H9 (cell line): ENCODE results near the gene MZF1. TPM values are rescaled to one million over a fixed set of nuclear protein-coding genes. Genes with fewer than 3 reads are reported as not detected.
A peak's percentile ranks its signal among the peaks of the same experiment; 100 is the strongest.

Experiments
- DNase-seq: peaks from one replicate; pipeline ENCODE4 v3.0.0-alpha.2; 2017
- H2AFZ ChIP-seq: one replicate; pipeline ENCODE4 v1.6.1; 2013; ENCODE audit warnings: mild to moderate bottlenecking, low read length, control low read depth, moderate library complexity
- H2AK5ac ChIP-seq: 2 replicates; pipeline ENCODE4 v1.6.1; 2013; ENCODE audit warnings: low read length, control low read depth, mixed read lengths; ENCODE audit not compliant: insufficient read length
- H2BK120ac ChIP-seq: one replicate; pipeline ENCODE4 v1.6.1; 2013; ENCODE audit warnings: low read depth, mild to moderate bottlenecking, low read length, control low read depth, inconsistent platforms; ENCODE audit not compliant: poor library complexity, severe bottlenecking
- H2BK12ac ChIP-seq: 2 replicates; pipeline ENCODE4 v1.6.1; 2013; ENCODE audit warnings: low read length, control low read depth, mixed read lengths, low read depth; ENCODE audit not compliant: insufficient read length
- H2BK15ac ChIP-seq: 2 replicates; pipeline ENCODE4 v1.6.1; 2013; ENCODE audit warnings: low read depth, low read length, control low read depth
- H2BK20ac ChIP-seq: one replicate; pipeline ENCODE4 v1.6.1; 2013; ENCODE audit warnings: low read depth, mild to moderate bottlenecking, low read length, control low read depth, inconsistent platforms; ENCODE audit not compliant: poor library complexity, severe bottlenecking
- H2BK5ac ChIP-seq: 2 replicates; pipeline ENCODE4 v1.6.1; 2013; ENCODE audit warnings: low read length, control low read depth, mixed read lengths; ENCODE audit not compliant: insufficient read length
- H3K14ac ChIP-seq: 2 replicates; pipeline ENCODE4 v1.6.1; 2013; ENCODE audit warnings: low read length, control low read depth; ENCODE audit not compliant: insufficient read depth
- H3K18ac ChIP-seq: 2 replicates; pipeline ENCODE4 v1.6.1; 2013; ENCODE audit warnings: low read depth, mild to moderate bottlenecking, mixed read lengths, low read length, control low read depth; ENCODE audit not compliant: insufficient read length
- H3K23ac ChIP-seq: 2 replicates; pipeline ENCODE4 v1.6.1; 2013; ENCODE audit warnings: low read length, control low read depth, mixed read lengths, low read depth; ENCODE audit not compliant: insufficient read length
- H3K23me2 ChIP-seq: 2 replicates; pipeline ENCODE4 v1.6.1; 2013; ENCODE audit warnings: low read depth, mild to moderate bottlenecking, mixed read lengths, low read length, control low read depth; ENCODE audit not compliant: insufficient read length, poor library complexity, severe bottlenecking
- H3K27ac ChIP-seq: 2 replicates; pipeline ENCODE4 v1.5.1; 2013; ENCODE audit warnings: low read length, control low read depth, mixed read lengths, low read depth; ENCODE audit not compliant: insufficient read length
- H3K27me3 ChIP-seq: 2 replicates; pipeline ENCODE4 v1.6.1; 2013; ENCODE audit warnings: low read length, control low read depth, inconsistent platforms; ENCODE audit not compliant: insufficient read depth
- H3K4ac ChIP-seq: 2 replicates; pipeline ENCODE4 v1.6.1; 2013; ENCODE audit warnings: low read depth, mild to moderate bottlenecking, control low read depth, inconsistent platforms, low read length, moderate library complexity
- H3K4me1 ChIP-seq: 2 replicates; pipeline ENCODE4 v1.6.1; 2013; ENCODE audit warnings: low read length, control low read depth, inconsistent platforms; ENCODE audit not compliant: insufficient read depth
- H3K4me2 ChIP-seq: 2 replicates; pipeline ENCODE4 v1.6.1; 2013; ENCODE audit warnings: low read length, control low read depth, mixed read lengths; ENCODE audit not compliant: insufficient read length, insufficient read depth
- H3K56ac ChIP-seq: 2 replicates; pipeline ENCODE4 v1.6.1; 2013; ENCODE audit warnings: low read depth, mild to moderate bottlenecking, mixed read lengths, low read length, control low read depth; ENCODE audit not compliant: insufficient read length
- H3K79me1 ChIP-seq: 2 replicates; pipeline ENCODE4 v1.6.1; 2013; ENCODE audit warnings: low read depth, mild to moderate bottlenecking, moderate library complexity, low read length, control low read depth, inconsistent platforms; ENCODE audit not compliant: insufficient read depth, poor library complexity, severe bottlenecking
- H3K79me2 ChIP-seq: 2 replicates; pipeline ENCODE4 v1.6.1; 2013; ENCODE audit warnings: low read length, control low read depth, inconsistent platforms; ENCODE audit not compliant: insufficient read depth
- H3K9ac ChIP-seq: 2 replicates; pipeline ENCODE4 v1.6.1; 2013; ENCODE audit warnings: low read length, control low read depth, mixed read lengths; ENCODE audit not compliant: insufficient read length; ENCODE audit errors: extremely low read depth
- H3K9me3 ChIP-seq: one replicate; pipeline ENCODE4 v1.6.1; 2013; ENCODE audit warnings: low read depth, low read length, inconsistent platforms; ENCODE audit not compliant: control insufficient read depth
- H3T11ph ChIP-seq: one replicate; pipeline ENCODE4 v1.6.1; 2013; ENCODE audit warnings: mild to moderate bottlenecking, low read length, control low read depth, inconsistent platforms
- H4K20me1 ChIP-seq: one replicate; pipeline ENCODE4 v1.6.1; 2013; ENCODE audit not compliant: control insufficient read depth, insufficient read length, insufficient read depth
- H4K5ac ChIP-seq: 2 replicates; pipeline ENCODE4 v1.6.1; 2013; ENCODE audit warnings: low read depth, mild to moderate bottlenecking, mixed read lengths, low read length, control low read depth; ENCODE audit not compliant: insufficient read length
- H4K8ac ChIP-seq: replicated peaks from 2 replicates; pipeline ENCODE4 v1.6.1; 2013; ENCODE audit warnings: low read length, control low read depth, mixed read lengths, low read depth; ENCODE audit not compliant: insufficient read length
- H4K91ac ChIP-seq: 2 replicates; pipeline ENCODE4 v1.6.1; 2013; ENCODE audit warnings: low read depth, mild to moderate bottlenecking, moderate library complexity, mixed read lengths, low read length, control low read depth; ENCODE audit not compliant: insufficient read length
- H3K27ac Mint-ChIP-seq, 3 experiments: 2 replicates in 2 of 3; 3 replicates in 1 of 3; pipeline ENCODE4 v1.8.0; 2020 to 2021; ENCODE audit warnings: mixed read lengths in 3 of 3, mild to moderate bottlenecking in 1 of 3, moderate library complexity in 1 of 3
- H3K27me3 Mint-ChIP-seq: 2 replicates; pipeline ENCODE4 v1.8.0; 2021; ENCODE audit warnings: low read depth, mild to moderate bottlenecking, moderate library complexity, mixed read lengths
- H3K36me3 Mint-ChIP-seq, 3 experiments: 2 replicates in 2 of 3; 3 replicates in 1 of 3; pipeline ENCODE4 v1.8.0; 2020 to 2021; ENCODE audit warnings: low read depth in 3 of 3, mixed read lengths in 3 of 3; ENCODE audit not compliant: insufficient read depth in 1 of 3
- H3K4me1 Mint-ChIP-seq, 2 experiments: 2 replicates each; pipeline ENCODE4 v1.8.0; 2020; ENCODE audit warnings: mixed read lengths in 2 of 2
- H3K4me3 Mint-ChIP-seq, 2 experiments: 2 replicates in 1 of 2; 3 replicates in 1 of 2; pipeline ENCODE4 v1.8.0; 2020 to 2021; ENCODE audit warnings: mild to moderate bottlenecking in 2 of 2, mixed read lengths in 2 of 2, moderate library complexity in 1 of 2
- H3K9me3 Mint-ChIP-seq, 2 experiments: 2 replicates in 1 of 2; 3 replicates in 1 of 2; pipeline ENCODE4 v1.8.0; 2020; ENCODE audit warnings: mild to moderate bottlenecking in 2 of 2, mixed read lengths in 2 of 2, moderate library complexity in 1 of 2
- CTCF ChIP-seq: fragments of 200-600 bp; sonication (generic); conservative IDR thresholded peaks from 3 replicates; pipeline ENCODE4 v1.8.0; 2021; ENCODE audit warnings: antibody characterized with exemption, mild to moderate bottlenecking
- WGBS: extraction: QIAGEN DNeasy Blood & Tissue Kit; methylation state at CpG from one replicate; pipeline ENCODE4 v1.1.7; 2013; ENCODE audit warnings: missing lambda C conversion rate, low lambda C conversion rate, mixed read lengths; ENCODE audit not compliant: insufficient read length; ENCODE audit errors: extremely low coverage; 5-methylcytosine and 5-hydroxymethylcytosine counted together
- total RNA-seq: library from RNA; stranded (reverse); gene quantifications from 2 replicates; pipeline ENCODE4 v1.2.1, GENCODE V29; 2021

The MZF1 gene
- total RNA-seq, 1 experiment from 2014 or later: 23.6 TPM

- H4K5ac ChIP-seq: no peak overlapping the region
These were observed 28.4 kb downstream of the MZF1 start for GRCh38 chr19:58544591-58545285.

More at GRCh38 chr19:58544591-58545285, 28.4 kb downstream of the MZF1 start:
- Histone ChIP-seq H3K4ac (no peak overlapping the region), H3K27me3 (peaks cover 4% of the 10 kb centered on the region; the same call in 1 of the 2 replicates), H3K9me3 (no peaks in the 10 kb centered on the region), H3T11ph (no peak overlapping the region), H3K4me2 (peak overlapping the region; percentile 99), H3K18ac (peak overlapping the region; percentile 83), H3K27ac (no peak overlapping the region), H3K23me2 (peaks cover 11% of the 10 kb centered on the region), H3K79me2 (peaks cover 26% of the 10 kb centered on the region), H3K56ac (no peak overlapping the region), H3K9ac (peak overlapping the region; percentile 91), H3K14ac (peak overlapping the region; percentile 98), H2AK5ac (no peak overlapping the region), H2BK12ac (no peak overlapping the region), H3K23ac (no peak overlapping the region), H4K8ac (no peak overlapping the region), H2BK120ac (no peak overlapping the region), H3K79me1 (peaks cover 14% of the 10 kb centered on the region), H2AFZ (no peak overlapping the region), H3K4me1 (peaks cover 4% of the 10 kb centered on the region; the same call in 1 of the 2 replicates), H4K20me1 (peaks cover 7% of the 10 kb centered on the region), H2BK20ac (no peak overlapping the region), H2BK5ac (no peak overlapping the region), H4K91ac (no peak overlapping the region), H2BK15ac (no peak overlapping the region)
- peak; percentile 28 for DNase-seq
- WGBS: no CpG with 5 or more reads among the region's 92 CpGs
- Mint-ChIP-seq H3K4me3 (peak overlapping the region; percentile 98 to 100), H3K27ac (peak overlapping the region; percentile 94 to 96 (median 94)), H3K4me1 (peaks cover 17 to 18% of the 10 kb centered on the region in 2 experiments), H3K36me3 (peaks cover 44 to 49% (median 48%) of the 10 kb centered on the region in 3 experiments), H3K27me3 (peaks cover 29% of the 10 kb centered on the region), H3K9me3 (no peaks in the 10 kb centered on the region; a peak in 1 of 5 replicates)
- TF ChIP-seq CTCF: no peak
